PC-9 (cell line): ENCODE data around the gene MPIG6B.

Experiments used
- EZH2 ChIP-seq: fragments of 200-600 bp; sonication (generic); IDR thresholded peaks from 2 replicates; pipeline ENCODE4 v1.8.0; 2017; ENCODE audit warnings: antibody characterized with exemption, low read depth
- TF ChIP-seq, protein P1 (sequence below): fragments of 200-600 bp; sonication (generic); conservative IDR thresholded peaks from 2 replicates; pipeline ENCODE4 v1.6.1; 2017; ENCODE audit warnings: mixed run types, antibody characterized with exemption, mild to moderate bottlenecking, moderate library complexity

DNA sequence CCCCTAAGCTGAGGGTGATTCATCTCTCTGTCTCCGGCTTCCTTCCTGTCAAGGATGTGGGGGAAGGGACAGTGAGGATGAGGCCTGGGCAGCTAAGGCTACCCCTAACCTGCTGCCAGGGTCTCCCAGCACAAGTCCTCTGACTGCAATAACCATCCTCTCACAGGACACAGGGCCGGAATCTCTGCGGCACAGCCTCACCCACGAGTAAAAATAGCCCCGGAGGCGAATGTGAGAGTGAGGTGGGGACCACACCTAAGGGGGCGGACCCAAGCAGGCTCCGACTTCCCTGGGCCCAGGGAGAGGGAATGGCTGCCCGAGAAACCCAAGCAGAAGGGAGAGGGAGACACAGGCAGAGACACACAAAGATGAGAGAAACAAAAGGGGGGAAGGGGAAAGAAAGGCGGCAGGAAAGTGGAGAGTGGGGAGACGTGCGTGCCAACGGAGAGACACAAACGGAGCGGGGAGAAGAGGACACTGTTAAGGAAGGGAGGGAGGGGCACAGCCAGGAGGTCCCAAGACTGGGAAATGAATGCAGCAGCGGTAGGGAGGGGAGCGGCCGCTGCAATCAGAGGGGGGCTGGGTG is 11.7 kb downstream of the MPIG6B start:
- TF ChIP-seq, protein P1, sequence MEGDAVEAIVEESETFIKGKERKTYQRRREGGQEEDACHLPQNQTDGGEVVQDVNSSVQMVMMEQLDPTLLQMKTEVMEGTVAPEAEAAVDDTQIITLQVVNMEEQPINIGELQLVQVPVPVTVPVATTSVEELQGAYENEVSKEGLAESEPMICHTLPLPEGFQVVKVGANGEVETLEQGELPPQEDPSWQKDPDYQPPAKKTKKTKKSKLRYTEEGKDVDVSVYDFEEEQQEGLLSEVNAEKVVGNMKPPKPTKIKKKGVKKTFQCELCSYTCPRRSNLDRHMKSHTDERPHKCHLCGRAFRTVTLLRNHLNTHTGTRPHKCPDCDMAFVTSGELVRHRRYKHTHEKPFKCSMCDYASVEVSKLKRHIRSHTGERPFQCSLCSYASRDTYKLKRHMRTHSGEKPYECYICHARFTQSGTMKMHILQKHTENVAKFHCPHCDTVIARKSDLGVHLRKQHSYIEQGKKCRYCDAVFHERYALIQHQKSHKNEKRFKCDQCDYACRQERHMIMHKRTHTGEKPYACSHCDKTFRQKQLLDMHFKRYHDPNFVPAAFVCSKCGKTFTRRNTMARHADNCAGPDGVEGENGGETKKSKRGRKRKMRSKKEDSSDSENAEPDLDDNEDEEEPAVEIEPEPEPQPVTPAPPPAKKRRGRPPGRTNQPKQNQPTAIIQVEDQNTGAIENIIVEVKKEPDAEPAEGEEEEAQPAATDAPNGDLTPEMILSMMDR = no peak
- no peak for TF ChIP-seq EZH2
